ENCODE measurements around the gene FAM24B. TPM values are rescaled to one million over a fixed set of nuclear protein-coding genes. Genes with fewer than 3 reads are reported as not detected.

Gene FAM24B
- total RNA-seq, 4 donors from 2014 or later: 3.7 to 7.1 (median 4.9) TPM; not detected in 1

GRCh38 chr10:122827302-122827701, 52.1 kb downstream of the FAM24B start:
- in situ Hi-C loops (cut with MboI; ENCODE audit: low pct_ligation_motif_present in 1 of 4, low pct_unique_long_range_greater_than_20kb in 1 of 4, low sequenced_read_pairs in 3 of 4): no loop called here
- H3K27me3 ChIP-seq: peaks cover 12% of the 10 kb centered on the region
- no peak for TF ChIP-seq EP300 (IDR thresholded peaks at IDR 0.05; ENCODE audit: low read depth)
- no peak for TF ChIP-seq POLR2A (IDR thresholded peaks at IDR 0.05)
- no peak for TF ChIP-seq CTCF (IDR thresholded peaks at IDR 0.05)
- no peak for TF ChIP-seq POLR2AphosphoS5 (IDR thresholded peaks at IDR 0.05)
- intact Hi-C loops (cut with DNase I; ENCODE audit: low total_unique reads): no loop called here
- H3K9me3 ChIP-seq: no peaks in the 10 kb centered on the region
- H3K27ac ChIP-seq: no peak overlapping the region
- no peaks in the 10 kb centered on the region for H3K36me3 ChIP-seq
- WGBS, 2 donors (ENCODE audit: low coverage in 1 of 2): 93 to 100% methylated on average over 1 to 3 of the region's 3 CpGs
- no peak for DNase-seq
- H3K4me1 ChIP-seq: no peaks in the 10 kb centered on the region
- no peak overlapping the region for H3K4me3 ChIP-seq

- DNase-seq: no peak
- intact Hi-C loops (cut with DNase I; ENCODE audit: low total_unique reads): no loop called here
- WGBS, 2 donors (ENCODE audit: low coverage in 1 of 2): 78% methylated on average over 11 of the region's 11 CpGs; no CpG with 5 or more reads in 1 of the 2 donors
- no peak overlapping the region for H3K4me3 ChIP-seq
- in situ Hi-C loops (cut with MboI; ENCODE audit: low pct_ligation_motif_present in 1 of 4, low pct_unique_long_range_greater_than_20kb in 1 of 4, low sequenced_read_pairs in 3 of 4): no loop called here
- peaks cover 30% of the 10 kb centered on the region for H3K27me3 ChIP-seq
- no peak for TF ChIP-seq EP300 (IDR thresholded peaks at IDR 0.05; ENCODE audit: low read depth)
- TF ChIP-seq POLR2AphosphoS5 (IDR thresholded peaks at IDR 0.05): no peak
- no peak for TF ChIP-seq POLR2A (IDR thresholded peaks at IDR 0.05)
- no peak for TF ChIP-seq CTCF (IDR thresholded peaks at IDR 0.05)
- H3K4me1 ChIP-seq: no peaks in the 10 kb centered on the region
- no peaks in the 10 kb centered on the region for H3K36me3 ChIP-seq
- no peaks in the 10 kb centered on the region for H3K9me3 ChIP-seq
- H3K27ac ChIP-seq: no peak overlapping the region
Measured at GRCh38 chr10:122822973-122823690, 56.2 kb downstream of the FAM24B start.

- 77 to 100% methylated on average over 1 to 3 of the region's 3 CpGs for WGBS, 2 donors (ENCODE audit: low coverage in 1 of 2)
- H3K9me3 ChIP-seq: no peaks in the 10 kb centered on the region
- in situ Hi-C loops (cut with MboI; ENCODE audit: low pct_ligation_motif_present in 1 of 4, low pct_unique_long_range_greater_than_20kb in 1 of 4, low sequenced_read_pairs in 3 of 4): no loop called here
- TF ChIP-seq POLR2A (IDR thresholded peaks at IDR 0.05) (no peak), POLR2AphosphoS5 (IDR thresholded peaks at IDR 0.05) (no peak), EP300 (IDR thresholded peaks at IDR 0.05; ENCODE audit: low read depth) (no peak), CTCF (IDR thresholded peaks at IDR 0.05) (no peak)
- H3K4me3 ChIP-seq: no peak overlapping the region
- no peak overlapping the region for H3K27ac ChIP-seq
- H3K4me1 ChIP-seq: no peaks in the 10 kb centered on the region
- H3K27me3 ChIP-seq: peaks cover 39% of the 10 kb centered on the region
- DNase-seq: no peak
- H3K36me3 ChIP-seq: no peaks in the 10 kb centered on the region
- intact Hi-C loops (cut with DNase I; ENCODE audit: low total_unique reads): no loop called here
Measured at GRCh38 chr10:122821808-122822207, 57.6 kb downstream of the FAM24B start.

- Histone ChIP-seq H3K27ac (no peak overlapping the region), H3K9me3 (no peaks in the 10 kb centered on the region), H3K4me3 (no peak overlapping the region), H3K4me1 (no peaks in the 10 kb centered on the region), H3K27me3 (peaks cover 29% of the 10 kb centered on the region), H3K36me3 (no peaks in the 10 kb centered on the region)
- 50 to 71% methylated on average over 1 to 5 of the region's 5 CpGs for WGBS, 2 donors (ENCODE audit: low coverage in 1 of 2)
- no peak for DNase-seq
- in situ Hi-C loops (cut with MboI; ENCODE audit: low pct_ligation_motif_present in 1 of 4, low pct_unique_long_range_greater_than_20kb in 1 of 4, low sequenced_read_pairs in 3 of 4) (no loop called here), intact Hi-C loops (cut with DNase I; ENCODE audit: low total_unique reads) (no loop called here)
- TF ChIP-seq POLR2A (IDR thresholded peaks at IDR 0.05) (no peak), POLR2AphosphoS5 (IDR thresholded peaks at IDR 0.05) (no peak), EP300 (IDR thresholded peaks at IDR 0.05; ENCODE audit: low read depth) (no peak), CTCF (IDR thresholded peaks at IDR 0.05) (no peak)
Measured at GRCh38 chr10:122815458-122815857, 63.9 kb downstream of the FAM24B start.

Measured in transverse colon (tissue), 4 donors.